NCI-H2029 (cell line): ENCODE results near the gene LIN28A.
A peak's percentile ranks its signal among the peaks of the same experiment; 100 is the strongest.

Source experiments
- DNase-seq: peaks from one replicate; lab custom pipeline; 2025; lab: John Stamatoyannopoulos, UW

LIN28A gene

DNA sequence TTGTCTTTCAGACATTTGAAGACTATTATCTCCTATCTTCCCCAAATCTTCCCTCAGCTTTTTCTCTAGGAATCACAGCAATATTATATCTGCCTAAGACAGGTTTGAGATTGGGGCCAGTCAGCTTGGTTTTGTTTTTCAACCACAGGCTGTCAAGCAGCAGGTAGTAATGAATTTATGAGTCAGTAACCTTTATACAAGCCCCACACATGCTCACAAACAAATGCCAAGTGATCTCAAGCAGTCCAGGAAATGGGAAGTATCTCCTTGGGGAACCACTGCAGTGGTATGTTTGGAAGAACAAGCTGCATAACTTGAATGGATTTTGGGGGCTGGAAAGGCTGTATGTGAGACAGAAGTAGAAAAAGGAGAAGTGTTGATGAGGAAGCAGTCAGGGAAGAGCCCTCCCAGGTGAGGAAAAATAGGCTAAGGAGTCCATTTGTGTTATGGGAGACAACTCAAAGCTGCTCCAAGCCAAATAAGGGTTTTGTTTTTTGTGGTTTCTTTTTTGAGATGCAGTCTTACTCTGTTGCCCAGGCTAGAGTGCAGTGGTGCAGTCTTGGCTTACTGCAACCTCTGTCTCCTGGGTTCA, 23.6 kb downstream of the LIN28A start:
- DNase-seq, result no peak

DNA sequence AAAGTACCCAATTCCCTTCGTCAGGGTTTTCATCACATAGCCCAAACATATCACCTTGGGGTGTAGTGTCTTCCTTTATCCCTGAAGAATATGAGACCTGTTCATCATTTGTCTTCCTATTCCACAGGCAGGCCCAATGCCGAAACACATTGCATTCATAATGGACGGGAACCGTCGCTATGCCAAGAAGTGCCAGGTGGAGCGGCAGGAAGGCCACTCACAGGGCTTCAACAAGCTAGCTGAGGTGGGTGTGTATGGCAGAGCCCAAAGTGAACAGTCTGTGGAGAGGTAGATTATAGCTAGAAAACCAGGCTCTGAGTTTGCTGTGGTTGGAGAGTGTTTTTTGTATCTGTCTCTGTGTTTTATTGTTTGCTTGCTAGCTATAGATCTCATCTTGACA, 27.4 kb downstream of the LIN28A start:
- no peak for DNase-seq

DNA sequence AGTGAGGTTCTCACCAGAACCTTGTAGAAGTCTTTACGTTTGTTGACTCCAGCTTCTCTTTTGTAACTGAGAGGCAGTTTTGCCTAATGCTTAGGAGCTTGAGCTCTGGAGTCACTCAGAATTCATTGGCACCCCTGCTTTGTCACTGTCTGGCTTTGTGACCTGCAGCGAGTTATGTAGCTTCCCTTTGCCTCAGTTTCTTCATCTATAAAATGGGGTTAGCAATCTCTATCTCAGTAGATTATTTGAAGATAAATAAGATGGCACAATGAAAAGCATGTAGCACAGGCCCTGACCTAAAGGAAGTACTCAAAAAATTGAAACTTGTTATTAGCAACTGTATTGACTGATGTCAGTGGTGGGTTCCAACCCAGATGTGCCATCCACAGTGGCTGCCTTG, 29.6 kb downstream of the LIN28A start:
- DNase-seq, result no peak

DNA sequence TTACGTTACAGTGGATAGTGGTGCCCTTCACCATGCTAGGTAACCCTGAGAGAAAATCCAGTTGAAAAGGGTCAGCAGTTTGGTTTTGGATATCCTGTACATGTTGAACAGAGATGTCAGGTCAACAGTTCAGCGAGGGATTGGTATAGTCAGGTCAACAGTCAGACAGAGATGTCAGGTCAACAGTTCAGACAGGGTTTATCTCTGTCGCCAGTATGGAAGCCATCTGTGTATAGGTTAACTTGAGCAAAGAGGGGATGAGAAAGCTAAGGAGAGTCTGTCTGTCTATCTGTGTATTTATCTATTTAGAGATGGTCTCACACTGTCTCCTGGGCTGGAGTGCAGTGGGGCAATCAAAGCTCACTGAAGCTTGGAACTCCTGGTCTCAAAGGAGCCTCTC, 39.3 kb downstream of the LIN28A start:
- DNase-seq, result no peak

DNA sequence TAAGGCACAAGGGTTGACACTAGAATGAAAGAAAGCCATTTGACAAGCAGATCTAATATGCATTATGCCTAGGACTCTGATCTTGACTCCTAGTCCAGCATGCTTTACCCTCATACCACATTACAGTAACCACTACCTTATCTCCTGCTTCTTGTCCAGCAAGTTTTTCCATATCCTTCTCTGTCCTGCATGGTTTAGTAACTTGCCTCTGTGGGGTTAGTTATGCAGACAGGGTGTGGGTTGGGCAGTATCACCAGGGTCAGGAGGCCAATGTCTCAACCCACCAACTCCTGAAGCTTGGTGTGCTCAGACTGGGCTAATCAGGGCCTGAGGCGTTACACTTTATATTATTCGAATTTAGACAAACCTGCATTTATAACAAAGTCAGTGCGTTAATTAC, 40.3 kb downstream of the LIN28A start:
- no peak for DNase-seq

DNA sequence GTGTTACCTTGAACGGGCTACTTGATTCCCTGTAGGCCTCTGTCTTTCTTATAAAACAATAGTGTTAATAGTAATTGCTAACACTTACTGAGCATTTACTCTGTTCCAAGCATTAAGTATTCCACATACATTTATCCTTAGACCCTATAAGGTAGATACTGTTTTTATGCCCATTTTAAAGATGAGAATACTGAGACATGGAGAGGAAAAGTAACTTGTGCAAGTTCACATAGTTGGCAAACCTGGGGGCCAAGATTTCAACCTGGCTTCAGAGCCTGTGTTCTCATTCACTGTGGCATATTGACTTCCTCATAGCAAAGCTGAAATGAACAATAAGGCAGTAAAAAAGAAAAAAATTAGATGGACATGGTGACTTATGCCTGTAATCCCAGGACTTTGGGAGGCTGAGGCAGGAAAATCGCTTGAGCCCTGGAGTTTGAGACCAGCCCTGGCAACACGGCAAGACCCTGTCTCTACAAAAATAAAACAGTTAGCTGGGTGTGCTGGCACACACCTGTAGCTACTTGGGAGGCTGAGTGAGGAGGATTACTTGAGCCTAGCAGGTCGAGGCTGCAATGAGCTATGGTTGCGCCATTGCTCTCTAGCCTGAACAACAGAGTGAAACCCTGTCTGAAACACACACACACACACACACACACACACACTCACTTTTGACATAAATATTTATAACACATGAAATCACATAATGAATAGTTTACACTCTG, 42.0 kb downstream of the LIN28A start:
- DNase-seq, result no peak

DNA sequence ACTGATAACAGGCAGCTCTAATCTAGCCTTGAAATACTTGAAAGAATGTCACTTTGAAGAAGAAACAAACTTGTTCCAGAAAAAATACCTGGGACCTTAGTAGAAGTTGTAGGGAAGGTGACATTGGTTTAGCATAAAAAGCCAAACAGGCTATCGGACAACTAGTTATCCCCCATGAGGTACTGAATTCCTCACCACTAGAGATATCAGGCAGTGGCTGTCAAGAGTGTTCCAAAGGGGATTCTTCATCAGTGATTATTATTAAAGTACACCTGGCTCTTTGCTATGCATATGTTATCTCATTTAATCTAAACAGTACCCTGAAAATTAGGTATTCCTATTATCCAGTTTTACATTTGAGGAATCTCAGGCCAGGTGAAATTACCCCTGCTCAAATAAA, 48.5 kb downstream of the LIN28A start:
- DNase-seq, result no peak

DNA sequence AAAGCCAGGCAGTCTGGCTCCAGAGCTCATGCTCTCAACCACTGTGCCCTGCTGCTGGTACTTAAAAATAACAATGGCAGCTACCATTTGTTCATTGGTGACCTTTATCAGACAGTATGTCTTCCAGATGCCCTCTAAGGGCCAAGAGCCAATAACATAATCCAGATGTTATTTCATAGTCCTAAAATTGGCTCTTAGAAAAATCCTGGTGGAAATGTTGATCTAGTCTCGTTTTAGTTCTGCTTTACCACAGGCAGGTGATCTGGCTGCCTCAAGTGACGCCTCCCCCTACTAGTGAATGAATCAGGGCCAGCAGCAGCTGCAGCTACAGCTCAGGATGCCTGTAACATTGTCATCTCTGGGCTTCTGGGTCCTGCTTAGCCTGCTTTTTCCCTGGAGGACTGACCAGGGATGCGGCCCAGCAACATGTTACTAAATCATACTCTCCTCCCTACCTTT, 49.0 kb downstream of the LIN28A start:
- peak; percentile 63 for DNase-seq

DNA sequence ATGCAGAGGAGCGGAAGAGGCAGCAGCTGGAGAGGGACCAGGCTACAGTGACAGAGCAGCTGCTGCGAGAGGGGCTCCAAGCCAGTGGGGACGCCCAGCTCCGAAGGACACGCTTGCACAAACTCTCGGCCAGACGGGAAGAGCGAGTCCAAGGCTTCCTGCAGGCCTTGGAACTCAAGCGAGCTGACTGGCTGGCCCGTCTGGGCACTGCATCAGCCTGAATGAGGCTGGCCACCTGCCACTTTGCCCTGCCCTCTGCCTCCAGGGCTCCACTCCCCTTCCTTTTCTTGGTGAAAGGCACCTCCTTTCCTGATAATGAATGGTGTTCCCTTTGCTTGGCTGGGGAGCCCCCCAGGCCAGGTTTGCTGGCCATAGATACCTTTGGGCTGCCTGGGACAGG, 58.3 kb downstream of the LIN28A start:
- no peak for DNase-seq

DNA sequence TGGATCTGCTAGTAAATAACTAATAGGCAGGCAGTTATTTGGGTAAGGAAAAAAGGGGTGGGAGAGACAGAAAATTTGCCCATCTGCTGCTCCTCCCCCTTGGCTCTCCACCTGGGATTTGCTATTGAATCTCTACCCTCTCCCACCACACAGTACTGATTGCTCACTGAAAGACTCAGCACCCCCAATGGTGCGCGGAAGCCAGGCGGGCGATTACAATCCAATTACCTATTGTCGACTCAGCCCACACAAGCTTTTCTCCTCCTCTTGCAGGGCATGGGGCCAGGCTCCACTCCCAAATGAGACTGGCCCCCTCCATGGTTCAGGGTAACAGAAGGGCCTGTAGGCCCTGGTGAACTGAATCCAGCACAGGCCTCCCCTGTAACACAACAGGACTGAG, 58.9 kb downstream of the LIN28A start:
- DNase-seq, result no peak

DNA sequence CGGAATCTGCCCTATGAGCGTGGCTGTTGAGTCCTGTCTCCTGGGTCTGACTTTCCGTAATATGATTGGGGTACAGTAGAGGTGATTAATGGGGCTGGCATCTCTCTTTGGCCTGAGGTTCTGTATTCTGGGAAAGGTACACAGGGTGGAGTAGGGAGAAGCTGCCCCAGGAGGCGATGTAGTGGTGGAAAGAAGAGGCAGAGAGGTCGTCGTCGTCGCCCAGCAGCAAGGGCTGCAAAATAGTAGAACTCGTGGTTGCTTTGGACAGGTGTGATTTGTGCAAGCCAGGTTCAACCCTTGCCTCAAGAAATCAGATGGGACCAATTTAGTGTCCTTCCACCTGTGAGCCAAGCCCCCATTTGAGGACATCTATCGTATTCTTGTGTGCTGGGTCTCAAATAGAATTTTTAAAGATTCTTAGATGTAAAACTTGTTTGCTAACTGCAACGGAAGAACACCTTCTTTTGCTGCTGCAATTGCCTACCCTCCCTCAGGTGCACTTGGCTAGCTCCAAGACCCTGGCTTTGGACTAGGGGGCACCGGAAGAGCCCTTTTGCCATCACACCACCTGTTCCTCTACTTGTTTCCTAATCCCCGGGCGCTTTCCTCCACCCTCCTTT, 60.4 kb downstream of the LIN28A start:
- DNase-seq, result no peak

DNA sequence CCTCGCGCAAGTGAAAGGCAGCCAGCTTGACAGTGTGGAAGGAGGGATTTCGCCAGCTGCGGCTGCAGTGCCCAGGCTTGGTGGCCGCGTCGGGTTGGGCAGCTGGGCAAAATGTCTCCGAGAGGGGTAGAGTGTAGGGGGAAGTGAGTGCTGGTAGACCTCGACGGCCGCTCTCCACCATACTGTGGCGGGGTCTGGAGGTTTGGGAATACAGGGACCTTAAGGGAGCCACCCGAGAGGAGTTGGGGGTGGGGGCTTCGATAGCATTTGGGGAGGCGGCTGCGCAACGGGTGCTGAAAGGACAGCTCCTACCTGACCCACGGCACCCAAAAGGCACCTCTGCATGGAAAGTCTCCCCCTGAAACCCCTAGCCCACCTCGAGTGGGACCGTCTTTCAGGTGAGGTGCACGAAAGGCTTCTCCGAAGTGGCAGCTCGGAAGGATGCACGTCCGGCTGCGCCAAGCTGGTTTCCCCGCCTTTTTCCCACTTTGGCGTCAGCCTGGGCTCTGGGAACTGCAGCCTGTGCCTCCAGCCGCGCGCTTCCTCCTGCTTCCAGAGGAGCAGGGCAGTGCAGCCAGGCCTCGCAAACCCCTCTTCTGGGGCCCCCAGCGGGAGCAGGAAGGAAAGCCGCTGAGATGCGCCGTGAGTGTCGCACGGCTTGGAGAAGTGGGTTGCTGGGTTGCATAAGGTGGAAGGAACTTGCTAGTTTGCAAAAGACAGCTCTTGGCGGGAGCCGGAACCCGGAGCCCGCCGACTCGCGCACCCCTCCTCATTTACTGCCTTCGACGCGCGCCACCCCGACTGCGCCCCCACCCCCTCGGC, 61.1 kb downstream of the LIN28A start:
- peak; percentile 72 for DNase-seq

DNA sequence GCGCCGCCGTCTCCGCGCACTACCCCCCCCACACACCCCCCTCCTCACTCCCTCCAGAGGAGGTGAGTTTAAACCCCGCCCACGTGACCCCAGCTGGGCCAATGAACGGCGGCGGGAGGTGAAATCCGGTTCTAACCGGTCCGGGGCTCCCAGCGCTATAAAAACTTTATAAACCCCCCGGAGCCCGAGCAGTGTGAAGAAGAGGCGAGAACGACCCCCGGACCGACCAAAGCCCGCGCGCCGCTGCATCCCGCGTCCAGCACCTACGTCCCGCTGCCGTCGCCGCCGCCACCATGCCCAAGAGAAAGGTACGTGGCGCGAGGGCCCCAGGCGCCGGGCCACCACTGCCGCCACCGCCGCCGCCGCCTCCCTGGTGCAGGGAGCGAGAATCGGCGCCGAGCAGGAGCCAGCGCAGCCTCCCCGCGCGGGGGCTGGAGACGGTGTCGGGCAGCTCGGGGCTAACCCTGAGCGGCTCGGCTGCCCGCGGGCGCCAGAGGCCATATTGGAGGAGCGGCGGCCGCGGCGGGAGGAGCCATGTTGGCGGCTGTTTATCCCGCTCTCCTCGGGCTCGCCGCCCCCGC, 61.8 kb downstream of the LIN28A start, which contains the start of gene HMGN2:
Gene HMGN2 (plus strand): TSS at position 121 of the 581 bp plus-strand sequence. CDS start 173 bp downstream, at position 294.
- peak; percentile 85 for DNase-seq

DNA sequence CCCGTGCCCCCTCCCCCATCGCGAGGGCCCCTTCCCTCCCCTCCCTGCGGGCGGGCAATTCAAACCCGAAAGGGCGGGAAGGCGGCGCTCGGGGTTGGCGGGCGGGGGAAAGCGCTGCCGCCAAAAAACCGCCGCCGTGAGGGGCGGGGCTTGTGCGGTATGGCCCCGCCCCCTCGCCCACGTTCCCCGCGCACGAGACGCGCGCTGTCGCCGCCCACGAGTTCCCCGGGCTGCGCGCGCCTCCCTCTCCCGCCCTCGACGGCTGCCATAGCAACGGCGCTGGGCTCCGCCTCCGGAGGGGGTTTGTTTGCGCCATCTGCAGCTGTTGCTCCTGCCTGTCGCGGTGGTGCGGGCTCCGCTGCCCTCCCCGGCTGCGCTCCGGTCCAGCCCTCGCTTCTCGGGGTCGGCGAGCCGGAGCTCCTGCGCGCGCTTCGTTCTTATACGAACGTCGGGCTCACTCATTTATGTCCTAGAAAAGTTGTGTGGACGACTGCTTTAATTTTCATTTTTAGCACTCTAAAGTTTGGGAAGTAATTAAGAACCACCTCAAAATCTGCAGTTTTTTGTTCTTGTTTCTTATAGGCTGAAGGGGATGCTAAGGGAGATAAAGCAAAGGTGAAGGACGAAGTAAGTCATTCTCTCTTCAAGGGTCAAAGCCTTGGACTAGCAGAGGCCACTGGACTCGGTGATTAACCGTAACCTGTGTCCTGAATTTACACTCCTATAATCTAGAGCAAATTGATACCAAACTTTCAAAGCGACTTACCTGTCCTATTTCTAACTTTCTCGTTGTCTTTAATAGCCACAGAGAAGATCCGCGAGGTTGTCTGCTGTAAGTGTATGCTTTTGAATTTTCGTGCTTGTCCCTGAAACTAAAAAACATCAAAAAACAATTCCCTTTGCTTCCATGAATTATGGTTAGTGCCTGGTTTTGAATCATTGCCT, 62.6 kb downstream of the LIN28A start:
- DNase-seq, result peak; percentile 94

DNA sequence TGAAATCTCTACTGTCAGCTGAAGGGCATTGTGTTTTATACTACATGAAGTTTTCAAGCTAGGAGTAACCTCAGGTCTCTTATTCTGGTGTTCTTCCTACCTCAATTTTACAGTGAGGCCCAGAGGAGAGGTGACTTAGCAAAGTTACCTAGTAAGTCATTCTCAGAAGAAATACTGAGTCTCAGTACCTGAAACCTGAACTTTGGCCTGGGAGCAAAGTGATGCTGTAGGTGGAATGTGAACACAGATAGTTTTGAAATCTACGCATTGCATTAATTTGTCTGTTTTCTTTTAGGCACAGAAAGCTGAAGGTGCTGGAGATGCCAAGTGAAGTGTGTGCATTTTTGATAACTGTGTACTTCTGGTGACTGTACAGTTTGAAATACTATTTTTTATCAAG, 64.2 kb downstream of the LIN28A start:
- no peak for DNase-seq

DNA sequence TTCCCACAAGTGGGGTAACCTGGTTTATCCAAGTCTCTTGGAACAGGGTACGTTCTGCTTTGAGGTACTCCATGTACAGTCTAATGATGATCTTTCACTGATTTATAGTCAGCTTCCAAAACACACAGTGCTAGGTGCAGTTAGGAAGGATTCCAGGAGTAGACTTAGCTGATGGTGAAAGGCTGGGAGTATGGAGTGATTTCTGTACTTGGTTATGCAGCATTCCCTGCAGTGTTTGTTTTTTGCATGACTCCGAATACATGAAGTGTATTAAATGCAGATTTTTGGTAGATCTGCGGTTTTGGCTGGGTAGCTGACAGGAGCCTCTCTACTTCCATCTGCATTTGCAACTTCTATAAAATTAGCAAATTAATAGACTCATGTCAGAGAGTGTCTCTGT, 65.4 kb downstream of the LIN28A start:
- DNase-seq, result no peak

DNA sequence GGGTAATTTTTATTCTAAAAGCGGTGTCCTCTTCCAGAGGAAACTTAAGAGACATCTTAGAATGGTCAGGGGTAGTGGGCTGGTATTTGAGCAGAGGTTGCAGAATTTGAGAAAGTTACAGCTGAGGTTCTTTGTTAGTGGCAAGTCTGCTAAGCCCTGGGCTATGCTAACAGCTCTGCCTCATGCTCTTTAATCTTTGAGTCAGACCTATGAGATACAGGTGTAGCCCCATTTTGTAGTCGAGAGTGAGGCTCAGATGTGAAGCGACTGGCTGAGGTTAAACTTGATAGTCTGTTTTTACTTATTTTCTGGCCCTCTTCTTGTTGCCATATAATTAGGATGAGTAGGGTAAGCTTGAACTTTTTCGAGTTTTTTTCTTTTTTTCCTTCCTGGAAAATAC, 66.3 kb downstream of the LIN28A start:
- no peak for DNase-seq

DNA sequence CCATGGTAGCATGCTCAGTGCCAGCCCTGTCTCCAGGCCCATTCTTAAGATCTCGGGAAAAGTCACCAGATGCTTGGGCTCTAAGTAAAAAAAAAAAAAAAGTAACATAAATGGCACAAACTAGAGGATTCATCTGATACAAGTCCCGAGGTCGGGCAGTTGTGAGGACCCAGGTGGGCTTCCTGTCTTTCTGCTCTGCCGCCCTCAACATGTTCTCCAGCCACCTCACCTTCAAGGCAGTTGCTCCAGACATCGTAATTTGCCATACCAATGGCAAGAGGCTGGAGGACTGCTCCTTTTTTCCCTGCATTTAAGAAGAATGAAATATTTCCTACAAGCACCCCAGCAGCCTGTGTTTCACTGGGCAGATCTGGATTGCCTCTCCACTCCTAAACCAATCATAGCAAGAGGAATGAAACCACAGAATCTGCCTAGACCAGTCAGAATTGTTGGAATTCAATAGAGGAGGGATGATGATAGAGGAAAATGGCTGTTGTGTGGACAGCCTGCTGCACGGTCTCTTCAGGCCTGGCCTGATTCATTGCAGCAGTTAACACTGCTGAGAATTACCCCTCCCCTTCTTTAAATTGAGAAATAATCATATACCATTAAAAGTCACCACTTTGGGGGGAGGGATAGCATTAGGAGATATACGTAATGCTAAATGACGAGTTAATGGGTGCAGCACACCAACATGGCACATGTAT, 67.0 kb downstream of the LIN28A start:
- DNase-seq, result no peak

DNA sequence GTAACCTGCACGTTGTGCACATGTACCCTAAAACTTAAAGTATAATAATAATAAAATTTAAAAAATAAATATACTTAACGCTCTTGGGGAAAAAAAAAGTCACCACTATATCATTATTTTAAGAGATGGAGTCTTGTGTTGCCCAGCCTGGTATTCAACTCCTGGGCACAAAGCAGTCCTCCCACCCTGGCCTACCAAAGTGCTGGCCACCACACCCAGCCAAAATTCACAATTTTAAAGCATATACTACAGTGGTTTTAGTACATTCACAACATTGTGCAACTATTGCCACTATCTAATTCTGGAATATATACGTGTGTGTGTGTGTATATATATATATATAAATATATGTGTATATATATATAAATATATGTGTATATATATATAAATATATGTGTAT, 67.5 kb downstream of the LIN28A start:
- DNase-seq, result no peak

DNA sequence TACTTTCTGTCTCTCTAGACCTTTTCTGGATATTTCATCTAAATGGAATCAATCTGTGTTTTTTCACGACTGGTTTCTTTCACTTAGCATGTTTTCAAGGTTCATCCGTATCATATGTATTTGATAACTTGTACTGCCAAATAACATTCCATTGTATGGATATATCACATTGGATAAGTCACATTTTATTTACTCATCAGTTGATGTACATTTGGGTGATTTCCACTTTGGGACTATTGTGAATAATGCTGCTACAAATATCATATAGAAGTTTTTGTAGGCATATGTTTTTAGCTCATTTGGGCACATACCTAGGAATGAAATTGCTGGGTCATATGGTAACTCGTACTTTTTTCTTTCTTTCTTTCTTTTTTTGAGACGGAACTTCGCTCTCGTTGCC, 68.4 kb downstream of the LIN28A start:
- no peak for DNase-seq
